ENCODE results near the gene CIB1.
"Not testable (repeated sequence)": the region's sequence is repeated elsewhere in the genome, so short reads cannot be mapped to it uniquely, and the experiment has no call there.

Gene CIB1

GRCh38 chr15:90233387-90234095 is at the start of gene CIB1:
Gene CIB1 (minus strand): TSS chr15:90233941. CDS start chr15:90233885, 56 bp downstream.
- peak within 1 kb of the TSS; percentile 72 for H3K4me3 ChIP-seq (ENCODE audit: low read depth, low read length)

- H3K4me3 ChIP-seq (ENCODE audit: low read depth, low read length), result not testable (repeated sequence)
Measured at GRCh38 chr15:90281637-90282036, 47.9 kb upstream of the CIB1 start.

GRCh38 chr15:90280743-90281142 is 47.0 kb upstream of the CIB1 start:
- not testable (repeated sequence) for H3K4me3 ChIP-seq (ENCODE audit: low read depth, low read length)

GRCh38 chr15:90278467-90278866 is 44.7 kb upstream of the CIB1 start:
- not testable (repeated sequence) for H3K4me3 ChIP-seq (ENCODE audit: low read depth, low read length)

GRCh38 chr15:90271459-90272166 is 37.9 kb upstream of the CIB1 start:
- no peak overlapping the region for H3K4me3 ChIP-seq (ENCODE audit: low read depth, low read length)

GRCh38 chr15:90270502-90271150 is 36.9 kb upstream of the CIB1 start:
- no peak overlapping the region for H3K4me3 ChIP-seq (ENCODE audit: low read depth, low read length)

GRCh38 chr15:90268415-90268814 is 34.7 kb upstream of the CIB1 start:
- H3K4me3 ChIP-seq (ENCODE audit: low read depth, low read length), result no peak overlapping the region

- peak overlapping the region; percentile 89 for H3K4me3 ChIP-seq (ENCODE audit: low read depth, low read length)
Measured at GRCh38 chr15:90266485-90266884, 32.7 kb upstream of the CIB1 start.

- peak overlapping the region; percentile 89 for H3K4me3 ChIP-seq (ENCODE audit: low read depth, low read length)
Measured at GRCh38 chr15:90266061-90266431, 32.3 kb upstream of the CIB1 start.

- peak within 1 kb of the TSS; percentile 89 for H3K4me3 ChIP-seq (ENCODE audit: low read depth, low read length)
Measured at GRCh38 chr15:90265271-90266060, 31.7 kb upstream of the CIB1 start, which contains the start of gene NGRN. Gene NGRN (plus strand): TSS chr15:90265672. CDS start chr15:90265713, 41 bp downstream.

- H3K4me3 ChIP-seq (ENCODE audit: low read depth, low read length), result peak overlapping the region; percentile 89
Measured at GRCh38 chr15:90264671-90265070, 30.9 kb upstream of the CIB1 start.

GRCh38 chr15:90262426-90262825 is 28.7 kb upstream of the CIB1 start:
- H3K4me3 ChIP-seq (ENCODE audit: low read depth, low read length), result no peak overlapping the region

GRCh38 chr15:90261811-90262210 is 28.1 kb upstream of the CIB1 start:
- H3K4me3 ChIP-seq (ENCODE audit: low read depth, low read length), result no peak overlapping the region

- not testable (repeated sequence) for H3K4me3 ChIP-seq (ENCODE audit: low read depth, low read length)
Measured at GRCh38 chr15:90260731-90261130, 27.0 kb upstream of the CIB1 start.

GRCh38 chr15:90259524-90259923 is 25.8 kb upstream of the CIB1 start:
- no peak overlapping the region for H3K4me3 ChIP-seq (ENCODE audit: low read depth, low read length)

GRCh38 chr15:90257776-90258175 is 24.0 kb upstream of the CIB1 start:
- H3K4me3 ChIP-seq (ENCODE audit: low read depth, low read length), result no peak overlapping the region

- peak within 1 kb of the TSS; percentile 66 for H3K4me3 ChIP-seq (ENCODE audit: low read depth, low read length)
Measured at GRCh38 chr15:90249203-90249863, 15.6 kb upstream of the CIB1 start, which contains the start of gene TTLL13. Gene TTLL13 (plus strand): TSS chr15:90249556. CDS start chr15:90250631, 1,075 bp downstream.

GRCh38 chr15:90248789-90249202 is 15.1 kb upstream of the CIB1 start:
- no peak overlapping the region for H3K4me3 ChIP-seq (ENCODE audit: low read depth, low read length)

GRCh38 chr15:90243943-90244639 is 10.3 kb upstream of the CIB1 start:
- no peak overlapping the region for H3K4me3 ChIP-seq (ENCODE audit: low read depth, low read length)
